ENCODE measurements around the gene LILRB4.
"Not testable (repeated sequence)": the region's sequence is repeated elsewhere in the genome, so short reads cannot be mapped to it uniquely, and the experiment has no call there.

Gene LILRB4

GRCh38 chr19:54633401-54633800, 29.4 kb upstream of the LILRB4 start:
- H3K9me2 ChIP-seq (replicated peaks; ENCODE audit: insufficient read depth, low read length) = no peaks in the 10 kb centered on the region
- H3K27me3 ChIP-seq (ENCODE audit: low read length) = no peaks in the 10 kb centered on the region
- TF ChIP-seq, protein P1, sequence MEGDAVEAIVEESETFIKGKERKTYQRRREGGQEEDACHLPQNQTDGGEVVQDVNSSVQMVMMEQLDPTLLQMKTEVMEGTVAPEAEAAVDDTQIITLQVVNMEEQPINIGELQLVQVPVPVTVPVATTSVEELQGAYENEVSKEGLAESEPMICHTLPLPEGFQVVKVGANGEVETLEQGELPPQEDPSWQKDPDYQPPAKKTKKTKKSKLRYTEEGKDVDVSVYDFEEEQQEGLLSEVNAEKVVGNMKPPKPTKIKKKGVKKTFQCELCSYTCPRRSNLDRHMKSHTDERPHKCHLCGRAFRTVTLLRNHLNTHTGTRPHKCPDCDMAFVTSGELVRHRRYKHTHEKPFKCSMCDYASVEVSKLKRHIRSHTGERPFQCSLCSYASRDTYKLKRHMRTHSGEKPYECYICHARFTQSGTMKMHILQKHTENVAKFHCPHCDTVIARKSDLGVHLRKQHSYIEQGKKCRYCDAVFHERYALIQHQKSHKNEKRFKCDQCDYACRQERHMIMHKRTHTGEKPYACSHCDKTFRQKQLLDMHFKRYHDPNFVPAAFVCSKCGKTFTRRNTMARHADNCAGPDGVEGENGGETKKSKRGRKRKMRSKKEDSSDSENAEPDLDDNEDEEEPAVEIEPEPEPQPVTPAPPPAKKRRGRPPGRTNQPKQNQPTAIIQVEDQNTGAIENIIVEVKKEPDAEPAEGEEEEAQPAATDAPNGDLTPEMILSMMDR (IDR thresholded peaks at IDR 0.05; ENCODE audit: insufficient read depth, low read length, poor library complexity, severe bottlenecking) = no peak
- TF ChIP-seq EZH2phosphoT487 (conservative IDR thresholded peaks at IDR 0.05; ENCODE audit: low read length) = no peak
- no peak overlapping the region for H3K9ac ChIP-seq (ENCODE audit: low read length)
- no peaks in the 10 kb centered on the region for H3K79me2 ChIP-seq (ENCODE audit: insufficient read depth, low read length)
- no peak overlapping the region for H3K27ac ChIP-seq (ENCODE audit: low read depth, low read length)
- no peaks in the 10 kb centered on the region for H3K36me3 ChIP-seq (ENCODE audit: low read length)
- H2AFZ ChIP-seq (ENCODE audit: low read depth, low read length, severe bottlenecking) = no peak overlapping the region
- H3K9me3 ChIP-seq (ENCODE audit: insufficient read depth, low read length) = no peaks in the 10 kb centered on the region
- no peaks in the 10 kb centered on the region for H3F3A ChIP-seq (ENCODE audit: insufficient read depth)
- no peak overlapping the region for H3K4me2 ChIP-seq (ENCODE audit: low read depth, low read length, poor library complexity, severe bottlenecking)
- no peak overlapping the region for H3K4me3 ChIP-seq (ENCODE audit: insufficient read depth, low read length, poor library complexity, severe bottlenecking)
- H4K20me1 ChIP-seq (ENCODE audit: low read depth, low read length) = no peaks in the 10 kb centered on the region

DNA sequence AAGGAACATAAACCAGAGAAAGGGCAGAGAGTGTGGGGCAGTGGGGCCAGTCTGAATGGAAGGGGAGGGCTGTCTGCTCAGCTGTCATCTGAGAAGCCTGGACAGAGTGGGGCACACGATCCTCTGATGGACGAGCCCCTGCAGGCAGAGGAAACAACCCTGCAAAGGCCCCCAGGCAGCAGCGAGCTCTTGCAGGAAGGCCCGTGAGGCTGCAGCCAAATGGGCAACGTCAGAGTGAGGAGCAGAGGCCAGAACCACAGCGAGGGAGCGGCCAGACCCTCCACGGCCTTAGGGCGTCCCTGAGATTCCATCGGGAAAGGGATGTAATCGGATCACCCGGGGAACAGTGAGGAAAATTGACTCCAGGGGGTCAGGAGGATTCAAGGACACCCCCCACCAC, 26.7 kb upstream of the LILRB4 start:
- not testable (repeated sequence) for H3K4me2 ChIP-seq (ENCODE audit: low read depth, low read length, poor library complexity, severe bottlenecking)

DNA sequence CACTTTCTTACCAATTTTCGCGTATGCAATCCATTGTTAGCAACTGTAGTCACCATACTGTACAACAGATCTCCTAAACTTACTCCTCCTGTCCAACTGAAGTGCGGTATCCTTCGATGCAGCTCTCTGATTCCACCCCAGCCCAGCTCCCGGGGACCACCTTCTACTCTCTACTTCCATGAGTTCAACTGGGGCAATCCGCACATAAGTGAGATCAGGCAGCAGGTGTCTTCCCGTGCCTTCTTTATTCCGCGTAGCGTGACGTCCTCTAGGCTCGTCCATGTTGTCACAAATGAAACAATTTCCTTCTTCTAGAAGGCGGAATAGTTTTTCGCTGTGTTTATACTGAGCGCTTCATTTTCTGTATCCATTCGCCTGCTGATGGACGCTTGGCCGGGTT, 24.1 kb upstream of the LILRB4 start:
- no peak overlapping the region for H3K4me3 ChIP-seq (ENCODE audit: insufficient read depth, low read length, poor library complexity, severe bottlenecking)

More for the DNA sequence above, 26.7 kb upstream of the LILRB4 start:
- not testable (repeated sequence) for H3K36me3 ChIP-seq (ENCODE audit: low read length); H3F3A ChIP-seq (ENCODE audit: insufficient read depth); H3K9ac ChIP-seq (ENCODE audit: low read length); H3K79me2 ChIP-seq (ENCODE audit: insufficient read depth, low read length); H2AFZ ChIP-seq (ENCODE audit: low read depth, low read length, severe bottlenecking); H3K9me3 ChIP-seq (ENCODE audit: insufficient read depth, low read length); H4K20me1 ChIP-seq (ENCODE audit: low read depth, low read length); H3K27ac ChIP-seq (ENCODE audit: low read depth, low read length); H3K4me3 ChIP-seq (ENCODE audit: insufficient read depth, low read length, poor library complexity, severe bottlenecking); H3K9me2 ChIP-seq (replicated peaks; ENCODE audit: insufficient read depth, low read length); H3K27me3 ChIP-seq (ENCODE audit: low read length)

DNA sequence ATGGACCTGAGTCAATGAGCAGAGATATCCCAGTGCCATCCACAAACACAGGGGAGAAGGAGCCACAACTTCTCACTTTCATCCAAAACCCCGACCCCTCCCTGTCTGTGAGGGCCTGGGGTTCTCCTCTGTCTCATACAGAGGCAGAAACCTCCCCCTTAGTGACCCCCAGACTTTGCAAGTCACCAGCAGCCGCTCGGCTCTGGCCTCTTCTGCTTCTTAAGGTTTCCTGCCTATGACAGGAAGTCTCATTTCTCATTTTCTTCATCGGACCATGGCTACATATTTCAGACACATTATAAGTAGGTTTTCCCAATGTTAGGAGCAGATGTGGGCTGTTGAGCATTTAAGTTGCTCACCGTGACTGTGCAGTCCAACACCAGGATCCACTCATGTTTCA, 19.8 kb upstream of the LILRB4 start:
- H3K27ac ChIP-seq (ENCODE audit: low read depth, low read length); H3K9ac ChIP-seq (ENCODE audit: low read length); H3K27me3 ChIP-seq (ENCODE audit: low read length); H3K9me3 ChIP-seq (ENCODE audit: insufficient read depth, low read length); H3K9me2 ChIP-seq (replicated peaks; ENCODE audit: insufficient read depth, low read length); H2AFZ ChIP-seq (ENCODE audit: low read depth, low read length, severe bottlenecking); H3K36me3 ChIP-seq (ENCODE audit: low read length); H4K20me1 ChIP-seq (ENCODE audit: low read depth, low read length); H3K79me2 ChIP-seq (ENCODE audit: insufficient read depth, low read length); H3K4me2 ChIP-seq (ENCODE audit: low read depth, low read length, poor library complexity, severe bottlenecking); H3K4me3 ChIP-seq (ENCODE audit: insufficient read depth, low read length, poor library complexity, severe bottlenecking); H3F3A ChIP-seq (ENCODE audit: insufficient read depth): not testable (repeated sequence)

More for the DNA sequence above, 24.1 kb upstream of the LILRB4 start:
- no peaks in the 10 kb centered on the region for H4K20me1 ChIP-seq (ENCODE audit: low read depth, low read length)
- H3K4me2 ChIP-seq (ENCODE audit: low read depth, low read length, poor library complexity, severe bottlenecking) = no peak overlapping the region
- TF ChIP-seq, protein P1 (IDR thresholded peaks at IDR 0.05; ENCODE audit: insufficient read depth, low read length, poor library complexity, severe bottlenecking) = no peak
- no peak for TF ChIP-seq EZH2phosphoT487 (conservative IDR thresholded peaks at IDR 0.05; ENCODE audit: low read length)
- no peaks in the 10 kb centered on the region for H3K27me3 ChIP-seq (ENCODE audit: low read length)
- no peaks in the 10 kb centered on the region for H3K36me3 ChIP-seq (ENCODE audit: low read length)
- no peak overlapping the region for H3K27ac ChIP-seq (ENCODE audit: low read depth, low read length)
- no peaks in the 10 kb centered on the region for H3K9me2 ChIP-seq (replicated peaks; ENCODE audit: insufficient read depth, low read length)
- no peaks in the 10 kb centered on the region for H3K79me2 ChIP-seq (ENCODE audit: insufficient read depth, low read length)
- no peaks in the 10 kb centered on the region for H3F3A ChIP-seq (ENCODE audit: insufficient read depth)
- no peak overlapping the region for H3K9ac ChIP-seq (ENCODE audit: low read length)
- no peaks in the 10 kb centered on the region for H3K9me3 ChIP-seq (ENCODE audit: insufficient read depth, low read length)
- H2AFZ ChIP-seq (ENCODE audit: low read depth, low read length, severe bottlenecking) = no peak overlapping the region

- not testable (repeated sequence) for H4K20me1 ChIP-seq (ENCODE audit: low read depth, low read length); H3K27ac ChIP-seq (ENCODE audit: low read depth, low read length); H3K4me3 ChIP-seq (ENCODE audit: insufficient read depth, low read length, poor library complexity, severe bottlenecking); H3K9me3 ChIP-seq (ENCODE audit: insufficient read depth, low read length); H3K27me3 ChIP-seq (ENCODE audit: low read length); H3K79me2 ChIP-seq (ENCODE audit: insufficient read depth, low read length); H3K9me2 ChIP-seq (replicated peaks; ENCODE audit: insufficient read depth, low read length); H3F3A ChIP-seq (ENCODE audit: insufficient read depth); H3K36me3 ChIP-seq (ENCODE audit: low read length); H3K9ac ChIP-seq (ENCODE audit: low read length); H3K4me2 ChIP-seq (ENCODE audit: low read depth, low read length, poor library complexity, severe bottlenecking); H2AFZ ChIP-seq (ENCODE audit: low read depth, low read length, severe bottlenecking)
These were observed 19.2 kb upstream of the LILRB4 start for GRCh38 chr19:54643583-54643982.
